ENCODE data around the gene RAB7B. TPM values are rescaled to one million over a fixed set of nuclear protein-coding genes. Genes with fewer than 3 reads are reported as not detected.
A peak's percentile ranks its signal among the peaks of the same experiment; 100 is the strongest.

The RAB7B gene
- total and polyA plus RNA-seq, 9 of the 15 experiments (the other 6 are each of a cell fraction or from before 2014, with no cell fraction given): 0.03 to 0.29 (median 0.07) TPM; not detected in 4

- H3K4me3 ChIP-seq: no peak overlapping the region
- peaks cover 17 to 58% of the 10 kb centered on the region in 2 experiments; a peak in 4 of 5 replicates for H3K27me3 ChIP-seq (ENCODE audit: control insufficient read depth in 2 of 2, insufficient read depth in 2 of 2, low read length in 2 of 2)
- H3K79me2 ChIP-seq (ENCODE audit: control insufficient read depth, insufficient read depth, low read length): no peaks in the 10 kb centered on the region
- in situ Hi-C loops (cut with MboI) (no loop called here), intact Hi-C loops (cut with micrococcal nuclease) (no loop called here)
- no peaks in the 10 kb centered on the region for H3K36me3 ChIP-seq (ENCODE audit: control insufficient read depth, insufficient read depth, low read length)
- CTCF ChIA-PET (ENCODE audit: low intra/inter-chr PET ratio): no interaction called here
- FAIRE-seq: no peak
- no peak for DNase-seq (ENCODE audit: extremely low read depth in 1 of 4, low spot score in 3 of 4)
- no peak overlapping the region for H3K9ac ChIP-seq (ENCODE audit: insufficient read depth in 1 of 2, low read depth in 2 of 2, low read length in 2 of 2)
- no peaks in the 10 kb centered on the region; the same call in 1 of the 2 replicates for H4K20me1 ChIP-seq (replicated peaks; ENCODE audit: control insufficient read depth, insufficient read depth, low read length)
- POLR2A ChIA-PET: no interaction called here
- no peak overlapping the region; the same call in 1 of the 2 replicates for H3K4me2 ChIP-seq (ENCODE audit: insufficient read depth, low read length)
- ATAC-seq: no peak
- no TSS peak for BruUV-seq (replicated peaks)
- H3K4me1 ChIP-seq (replicated peaks in 1 of 2; ENCODE audit: control insufficient read depth in 2 of 2, insufficient read depth in 2 of 2, low read length in 2 of 2): peaks cover 8 to 16% of the 10 kb centered on the region in 2 experiments
- no peaks in the 10 kb centered on the region for H3K9me1 ChIP-seq (ENCODE audit: control insufficient read depth, insufficient read depth, low read length)
- H3K9me3 ChIP-seq (replicated peaks; ENCODE audit: control insufficient read depth, insufficient read depth, low read depth, low read length): no peaks in the 10 kb centered on the region
- H3K27ac ChIP-seq (ENCODE audit: extremely low read depth, low read depth, low read length): no peak overlapping the region; the same call in 2 of the 3 replicates
- 31% methylated on average over 7 of the region's 7 CpGs for WGBS (ENCODE audit: insufficient coverage, low coverage, missing lambda C conversion rate)
- H2AFZ ChIP-seq (ENCODE audit: low read depth, low read length): no peak overlapping the region
- TF ChIP-seq HDAC8 (tag; IDR thresholded peaks at IDR 0.05) (no peak), PRPF4 (IDR thresholded peaks at IDR 0.05; ENCODE audit: insufficient read depth, low read depth, low read length, poor library complexity, severe bottlenecking) (no peak), CAMTA2 (CRISPR knock-in tag; conservative IDR thresholded peaks at IDR 0.05) (no peak), BRF1 (IDR thresholded peaks at IDR 0.05; ENCODE audit: borderline replicate concordance, extremely low read depth, insufficient read length) (no peak), ZZZ3 (IDR thresholded peaks at IDR 0.05) (no peak), ZNF143 (CRISPR knock-in tag; IDR thresholded peaks at IDR 0.05) (peak; percentile 60), RNF2 (IDR thresholded peaks at IDR 0.05) (no peak), ZKSCAN3 (CRISPR knock-in tag; IDR thresholded peaks at IDR 0.05) (no peak), TAF9B (IDR thresholded peaks at IDR 0.05; ENCODE audit: partially characterized antibody) (no peak), ZBTB26 (CRISPR knock-in tag; IDR thresholded peaks at IDR 0.05) (peak; percentile 52), NCOA6 (IDR thresholded peaks at IDR 0.05) (no peak), ZNF764 (CRISPR knock-in tag; IDR thresholded peaks at IDR 0.05; ENCODE audit: low read depth) (no peak), CREBBP (IDR thresholded peaks at IDR 0.05; ENCODE audit: low read depth, low read length) (peak; percentile 82), ATF3 (IDR thresholded peaks at IDR 0.05) (no peak), ATF3 (CRISPR knock-in tag; conservative IDR thresholded peaks at IDR 0.05) (no peak), POLR3G (IDR thresholded peaks at IDR 0.05; ENCODE audit: extremely low read depth, insufficient read length, insufficient replicate concordance) (no peak), ARID2 (IDR thresholded peaks at IDR 0.05) (0 out of 2 replicates have a peak, but pooled peaks have one; percentile 5), HOXB6 (CRISPR knock-in tag; IDR thresholded peaks at IDR 0.05; ENCODE audit: borderline replicate concordance) (no peak), TEAD4 (IDR thresholded peaks at IDR 0.05; ENCODE audit: low read length) (no peak), TEAD4 (CRISPR knock-in tag; IDR thresholded peaks at IDR 0.05; ENCODE audit: borderline replicate concordance) (0 out of 2 replicates have a peak, but pooled peaks have one; percentile 65), CEBPG (CRISPR knock-in tag; IDR thresholded peaks at IDR 0.05) (peak; percentile 39; the same call in 1 of the 2 replicates), CEBPG (tag; conservative IDR thresholded peaks at IDR 0.05 in 1 of 2, IDR thresholded peaks at IDR 0.05 in 1 of 2) (no peak)
These were observed 932 bp upstream of the RAB7B start for GRCh38 chr1:206003854-206004800.
